Fibroblast of villous mesenchyme (primary cell): ENCODE measurements around the gene CNTNAP4. TPM values are rescaled to one million over a fixed set of nuclear protein-coding genes. Genes with fewer than 3 reads are reported as not detected.

Experiments
- small RNA-seq: library from RNA; depleted of rRNA; stranded (forward); fragments of <200 nt; gene quantifications from one replicate; pipeline ENCODE3, GENCODE V24; 2012
- total RNA-seq: library from RNA; depleted of rRNA; stranded (reverse); fragments of >200 nt; gene quantifications from 2 replicates; pipeline ENCODE4 v1.2.3, GENCODE V29; 2012

CNTNAP4 gene
- total RNA-seq, 1 donor = not detected

Small RNAs within 50 kb of the gene (small RNA-seq; reads per million reads assigned to genes)
- gene RF00133 = not detected
- gene RN7SKP233 = not detected
